ENCODE results near the gene NELFE. TPM values are rescaled to one million over a fixed set of nuclear protein-coding genes. Genes with fewer than 3 reads are reported as not detected.

NELFE gene
- total RNA-seq, 1 donor from 2014 or later: 71.8 TPM

GRCh38 chr6:31949926-31950548, 8.7 kb downstream of the NELFE start:
- H3K4me1 Mint-ChIP-seq (ENCODE audit: low read depth): peaks cover 17% of the 10 kb centered on the region
- H3K36me3 Mint-ChIP-seq (ENCODE audit: insufficient read depth): peaks cover 14% of the 10 kb centered on the region
- H3K27me3 Mint-ChIP-seq: peaks cover 6% of the 10 kb centered on the region
- H3K27ac Mint-ChIP-seq: no peak overlapping the region
- DNase-seq (ENCODE audit: low spot score, unreplicated experiment): no peak
- no peak for TF ChIP-seq CTCF (IDR thresholded peaks at IDR 0.05; ENCODE audit: unreplicated experiment)
- H3K9me3 Mint-ChIP-seq (ENCODE audit: low read depth): no peaks in the 10 kb centered on the region
- no peak overlapping the region for H3K4me3 Mint-ChIP-seq (ENCODE audit: low read depth)

GRCh38 chr6:31948753-31949413, 9.9 kb downstream of the NELFE start:
- no peak overlapping the region for H3K4me3 Mint-ChIP-seq (ENCODE audit: low read depth)
- no peak for TF ChIP-seq CTCF (IDR thresholded peaks at IDR 0.05; ENCODE audit: unreplicated experiment)
- H3K27me3 Mint-ChIP-seq: peaks cover 6% of the 10 kb centered on the region
- H3K27ac Mint-ChIP-seq: peak overlapping the region; percentile 27
- DNase-seq (ENCODE audit: low spot score, unreplicated experiment): no peak
- peaks cover 5% of the 10 kb centered on the region for H3K36me3 Mint-ChIP-seq (ENCODE audit: insufficient read depth)
- H3K9me3 Mint-ChIP-seq (ENCODE audit: low read depth): no peaks in the 10 kb centered on the region
- H3K4me1 Mint-ChIP-seq (ENCODE audit: low read depth): peaks cover 17% of the 10 kb centered on the region

- Mint-ChIP-seq H3K36me3 (ENCODE audit: insufficient read depth) (peaks cover 4% of the 10 kb centered on the region), H3K27me3 (peaks cover 6% of the 10 kb centered on the region), H3K27ac (no peak overlapping the region), H3K9me3 (ENCODE audit: low read depth) (no peaks in the 10 kb centered on the region), H3K4me3 (ENCODE audit: low read depth) (no peak overlapping the region), H3K4me1 (ENCODE audit: low read depth) (peaks cover 17% of the 10 kb centered on the region)
- no peak for TF ChIP-seq CTCF (IDR thresholded peaks at IDR 0.05; ENCODE audit: unreplicated experiment)
- DNase-seq (ENCODE audit: low spot score, unreplicated experiment): no peak
Observed at GRCh38 chr6:31948306-31948705, 10.5 kb downstream of the NELFE start.

GRCh38 chr6:31947864-31948263, 10.9 kb downstream of the NELFE start:
- H3K4me3 Mint-ChIP-seq (ENCODE audit: low read depth): no peak overlapping the region
- H3K36me3 Mint-ChIP-seq (ENCODE audit: insufficient read depth): peaks cover under 1% of the 10 kb centered on the region
- TF ChIP-seq CTCF (IDR thresholded peaks at IDR 0.05; ENCODE audit: unreplicated experiment): no peak
- H3K27ac Mint-ChIP-seq: no peak overlapping the region
- peaks cover 6% of the 10 kb centered on the region for H3K27me3 Mint-ChIP-seq
- no peaks in the 10 kb centered on the region for H3K9me3 Mint-ChIP-seq (ENCODE audit: low read depth)
- DNase-seq (ENCODE audit: low spot score, unreplicated experiment): no peak
- peaks cover 17% of the 10 kb centered on the region for H3K4me1 Mint-ChIP-seq (ENCODE audit: low read depth)

GRCh38 chr6:31947070-31947675, 11.6 kb downstream of the NELFE start:
- no peak for TF ChIP-seq CTCF (IDR thresholded peaks at IDR 0.05; ENCODE audit: unreplicated experiment)
- H3K27ac Mint-ChIP-seq: no peak overlapping the region
- peaks cover 17% of the 10 kb centered on the region for H3K4me1 Mint-ChIP-seq (ENCODE audit: low read depth)
- H3K36me3 Mint-ChIP-seq (ENCODE audit: insufficient read depth): no peaks in the 10 kb centered on the region
- peaks cover 11% of the 10 kb centered on the region for H3K27me3 Mint-ChIP-seq
- no peaks in the 10 kb centered on the region for H3K9me3 Mint-ChIP-seq (ENCODE audit: low read depth)
- no peak overlapping the region for H3K4me3 Mint-ChIP-seq (ENCODE audit: low read depth)
- DNase-seq (ENCODE audit: low spot score, unreplicated experiment): no peak
